ENCODE measurements around the gene GPR171.
A peak's percentile ranks its signal among the peaks of the same experiment; 100 is the strongest.
"Not testable (repeated sequence)": the region's sequence is repeated elsewhere in the genome, so short reads cannot be mapped to it uniquely, and the experiment has no call there.

GPR171 gene

GRCh38 chr3:151203051-151203420 lies at the start of gene GPR171:
Gene GPR171, minus strand, starts transcription at chr3:151203216. Its CDS starts 3,830 bp downstream, at chr3:151199386.
- DNase-seq = peak; percentile 36 to 84 (median 70)

GRCh38 chr3:151248772-151249337 lies 45.8 kb upstream of the GPR171 start:
- no peak for DNase-seq

GRCh38 chr3:151242006-151242405 lies 39.0 kb upstream of the GPR171 start:
- DNase-seq = not testable (repeated sequence)

- no peak for DNase-seq
Measured at GRCh38 chr3:151236736-151237135, 33.7 kb upstream of the GPR171 start.

- DNase-seq = no peak
Measured at GRCh38 chr3:151236316-151236715, 33.3 kb upstream of the GPR171 start.

GRCh38 chr3:151234825-151235224 lies 31.8 kb upstream of the GPR171 start:
- no peak for DNase-seq

- no peak for DNase-seq
Measured at GRCh38 chr3:151232991-151233390, 30.0 kb upstream of the GPR171 start.

GRCh38 chr3:151232403-151232802 lies 29.4 kb upstream of the GPR171 start:
- DNase-seq = not testable (repeated sequence)

GRCh38 chr3:151230646-151231045 lies 27.6 kb upstream of the GPR171 start:
- DNase-seq = no peak

GRCh38 chr3:151228666-151229040 lies 25.6 kb upstream of the GPR171 start:
- DNase-seq = no peak

- peak; percentile 46 to 85 (median 64) for DNase-seq
Measured at GRCh38 chr3:151227807-151228665, 25.0 kb upstream of the GPR171 start.

- no peak for DNase-seq
Measured at GRCh38 chr3:151227266-151227806, 24.3 kb upstream of the GPR171 start.

GRCh38 chr3:151226825-151227224 lies 23.8 kb upstream of the GPR171 start:
- DNase-seq = no peak

GRCh38 chr3:151226088-151226563 lies 23.1 kb upstream of the GPR171 start:
- no peak for DNase-seq

GRCh38 chr3:151225040-151225975 lies 22.3 kb upstream of the GPR171 start:
- DNase-seq = no peak

- DNase-seq = no peak
Measured at GRCh38 chr3:151224268-151224866, 21.4 kb upstream of the GPR171 start.

GRCh38 chr3:151219056-151219455 lies 16.0 kb upstream of the GPR171 start:
- DNase-seq = no peak

GRCh38 chr3:151218136-151218535 lies 15.1 kb upstream of the GPR171 start:
- no peak for DNase-seq

- no peak for DNase-seq
Measured at GRCh38 chr3:151216641-151217607, 13.9 kb upstream of the GPR171 start.

GRCh38 chr3:151214459-151214858 lies 11.4 kb upstream of the GPR171 start:
- no peak for DNase-seq

GRCh38 chr3:151213881-151214280 lies 10.9 kb upstream of the GPR171 start:
- no peak for DNase-seq
